Stimulated activated CD4-positive, alpha-beta T cell treated with anti-CD3 and anti-CD28 coated beads, Interleukin-15, amount 100 ng/mL, for 48 hours (primary cell): Measurements from ENCODE around the gene HORMAD2.

ENCODE experiments used
- DNase-seq, 2 donors: peaks; one replicate each; pipeline ENCODE4 v3.0.0-alpha.2; 2020; ENCODE audit warnings: low read depth in 2 of 2

Gene HORMAD2

DNA sequence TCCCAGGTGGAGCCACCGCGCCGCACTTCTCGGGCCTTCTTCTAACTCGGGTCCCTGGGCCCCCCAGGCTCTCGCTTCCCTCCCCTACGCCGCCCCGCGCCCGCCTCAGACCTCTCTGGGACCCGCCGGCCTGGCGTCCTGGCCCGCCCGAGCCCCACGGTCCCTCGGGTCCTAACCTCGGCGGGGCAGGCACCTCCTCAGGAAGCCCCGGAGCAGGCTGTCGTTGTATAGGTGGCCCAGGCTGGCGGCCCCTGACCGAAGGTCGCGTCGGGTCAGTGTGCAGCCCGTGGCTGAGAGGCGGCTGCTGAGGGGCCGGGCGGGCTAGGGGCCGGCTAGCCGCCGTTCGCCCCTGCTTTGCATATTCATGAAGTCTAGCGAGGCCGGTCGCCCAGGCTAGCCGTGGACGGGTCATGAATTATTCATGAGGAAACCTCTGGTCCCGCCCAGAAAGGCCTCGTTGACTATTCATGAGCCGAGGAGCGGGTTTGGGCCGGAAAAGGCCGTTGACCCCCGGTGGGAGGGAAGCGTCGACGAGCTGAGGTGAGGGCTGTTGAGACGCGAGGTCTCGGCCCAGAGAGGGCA lies at the start of gene HORMAD2:
Gene HORMAD2, plus strand, starts transcription at position 513 of the 582 bp plus-strand sequence. CDS start 13,489 bp downstream, outside the sequence.
- DNase-seq, result no peak

- no peak for DNase-seq
These were observed 48.9 kb upstream of the HORMAD2 start for GRCh38 chr22:30031328-30031727.

- DNase-seq, result no peak
These were observed 48.4 kb upstream of the HORMAD2 start for GRCh38 chr22:30031764-30032455.

GRCh38 chr22:30033137-30033536 lies 47.1 kb upstream of the HORMAD2 start:
- DNase-seq, result no peak

DNA sequence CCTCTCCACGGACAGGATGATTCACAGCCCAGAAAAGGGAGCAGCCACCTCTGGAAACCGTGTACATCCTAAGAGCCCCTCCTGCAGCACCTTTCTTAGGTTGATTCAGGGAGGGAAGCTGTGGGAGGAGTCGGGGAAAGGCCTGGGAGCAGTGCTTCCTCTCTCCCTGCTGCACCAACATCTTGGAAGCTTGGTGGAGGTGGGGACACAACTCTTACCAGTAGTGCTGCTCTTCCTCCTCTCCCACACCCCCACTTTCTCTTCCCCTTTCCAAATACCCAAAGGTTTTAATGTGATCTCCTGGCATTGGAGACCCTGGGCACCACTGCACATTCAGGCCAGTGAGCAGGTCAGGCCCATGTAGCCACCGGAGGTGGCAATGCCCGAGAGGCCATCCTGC lies 46.4 kb upstream of the HORMAD2 start:
- DNase-seq, result no peak

- no peak for DNase-seq
These were observed 43.6 kb upstream of the HORMAD2 start for GRCh38 chr22:30036656-30037055.

DNA sequence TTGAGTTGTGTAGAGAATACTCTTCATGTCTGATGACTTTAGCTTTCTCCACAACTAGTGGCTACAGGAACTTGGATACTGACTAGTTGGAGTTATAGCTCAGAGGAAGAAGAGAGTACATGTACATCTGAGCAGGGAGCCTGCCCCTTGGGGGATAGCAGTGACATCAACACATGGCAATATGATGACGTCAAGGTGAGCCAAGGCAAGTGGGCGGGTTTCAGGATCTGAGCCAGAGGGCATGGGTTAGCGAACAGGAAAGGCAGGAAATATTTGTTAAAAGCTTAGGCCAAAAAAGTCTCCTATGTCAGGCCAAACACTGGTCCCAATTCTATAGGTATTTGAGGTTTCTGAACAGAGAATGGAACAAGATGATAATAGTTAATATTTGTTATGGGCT lies 42.0 kb upstream of the HORMAD2 start:
- DNase-seq, result no peak

GRCh38 chr22:30040499-30041260 lies 39.6 kb upstream of the HORMAD2 start:
- no peak for DNase-seq

DNA sequence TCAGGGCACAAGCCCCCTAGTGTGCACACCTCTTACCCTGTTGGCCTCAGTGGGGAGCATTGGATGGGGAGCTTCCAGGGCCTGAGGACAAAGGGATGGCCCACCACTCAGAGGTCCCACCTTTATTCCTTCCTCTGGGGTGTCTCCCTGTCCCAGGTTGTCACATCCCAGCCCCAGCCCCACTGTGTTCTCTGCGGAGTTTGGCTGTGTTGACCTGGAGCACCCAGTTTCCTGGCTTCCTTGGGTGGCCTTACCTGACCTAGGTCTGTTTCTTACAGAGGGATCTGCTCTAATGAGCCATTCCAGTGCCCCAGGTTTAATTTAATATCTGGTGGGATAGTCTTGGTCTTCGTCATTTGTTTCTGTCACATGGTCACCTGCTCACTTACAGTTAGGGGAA lies 38.8 kb upstream of the HORMAD2 start:
- DNase-seq, result no peak

- DNase-seq, result no peak
These were observed 38.4 kb upstream of the HORMAD2 start for GRCh38 chr22:30041881-30042280.

GRCh38 chr22:30043161-30043560 lies 37.1 kb upstream of the HORMAD2 start:
- no peak for DNase-seq

GRCh38 chr22:30044369-30044768 lies 35.9 kb upstream of the HORMAD2 start:
- no peak for DNase-seq

DNA sequence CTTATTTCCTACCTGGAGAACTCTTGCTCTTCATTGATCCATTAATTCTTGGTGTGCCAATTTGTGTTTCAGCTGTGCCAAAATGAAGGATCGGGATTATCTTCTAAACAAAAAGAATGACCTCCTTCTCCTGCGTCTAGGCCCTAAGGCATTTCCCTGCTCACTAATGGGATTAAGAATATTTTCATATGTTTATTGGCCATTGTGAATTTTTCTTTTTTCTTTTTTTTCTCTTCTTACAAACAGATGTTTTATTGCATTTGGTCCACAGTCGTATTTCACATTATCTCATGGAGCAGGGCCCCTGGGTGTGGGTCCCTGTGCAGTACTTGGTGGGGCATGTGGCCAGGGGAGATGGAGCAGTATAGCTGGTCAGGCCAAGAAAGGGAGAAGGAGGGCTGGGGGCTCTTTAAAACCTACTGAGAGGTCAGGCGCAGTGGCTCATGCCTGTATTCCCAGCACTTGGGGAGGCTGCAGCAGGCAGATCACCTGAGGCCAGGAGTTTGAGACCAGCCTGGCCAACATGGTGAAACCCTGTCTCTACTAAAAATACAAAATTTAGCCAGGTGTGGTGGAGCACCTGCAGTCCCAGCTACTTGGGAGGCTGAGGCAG lies 35.3 kb upstream of the HORMAD2 start:
- no peak for DNase-seq

GRCh38 chr22:30045494-30045887 lies 34.8 kb upstream of the HORMAD2 start:
- no peak for DNase-seq

- no peak for DNase-seq
These were observed 34.2 kb upstream of the HORMAD2 start for GRCh38 chr22:30045901-30046715.

- no peak for DNase-seq
These were observed 33.4 kb upstream of the HORMAD2 start for GRCh38 chr22:30046716-30047363.

DNA sequence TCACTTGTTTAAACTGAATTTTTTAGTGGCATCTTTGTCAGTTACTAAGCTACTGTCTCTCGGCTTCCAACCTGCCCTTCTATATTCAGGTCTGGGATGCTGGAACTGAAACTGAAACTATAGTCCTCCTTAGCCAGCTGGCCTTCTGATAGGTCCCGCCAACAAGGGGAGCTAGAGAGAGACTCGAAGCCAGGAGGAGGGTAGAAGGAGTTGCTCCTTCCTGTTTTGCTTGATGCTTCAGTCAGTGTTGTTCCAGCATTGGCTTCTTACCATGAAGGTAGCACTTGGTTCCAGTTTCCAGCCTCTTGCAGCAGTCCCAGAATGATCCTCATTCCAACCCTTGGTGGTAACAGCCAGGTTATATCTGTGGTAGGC lies 32.9 kb upstream of the HORMAD2 start:
- DNase-seq, result no peak

GRCh38 chr22:30048681-30049080 lies 31.6 kb upstream of the HORMAD2 start:
- no peak for DNase-seq

DNA sequence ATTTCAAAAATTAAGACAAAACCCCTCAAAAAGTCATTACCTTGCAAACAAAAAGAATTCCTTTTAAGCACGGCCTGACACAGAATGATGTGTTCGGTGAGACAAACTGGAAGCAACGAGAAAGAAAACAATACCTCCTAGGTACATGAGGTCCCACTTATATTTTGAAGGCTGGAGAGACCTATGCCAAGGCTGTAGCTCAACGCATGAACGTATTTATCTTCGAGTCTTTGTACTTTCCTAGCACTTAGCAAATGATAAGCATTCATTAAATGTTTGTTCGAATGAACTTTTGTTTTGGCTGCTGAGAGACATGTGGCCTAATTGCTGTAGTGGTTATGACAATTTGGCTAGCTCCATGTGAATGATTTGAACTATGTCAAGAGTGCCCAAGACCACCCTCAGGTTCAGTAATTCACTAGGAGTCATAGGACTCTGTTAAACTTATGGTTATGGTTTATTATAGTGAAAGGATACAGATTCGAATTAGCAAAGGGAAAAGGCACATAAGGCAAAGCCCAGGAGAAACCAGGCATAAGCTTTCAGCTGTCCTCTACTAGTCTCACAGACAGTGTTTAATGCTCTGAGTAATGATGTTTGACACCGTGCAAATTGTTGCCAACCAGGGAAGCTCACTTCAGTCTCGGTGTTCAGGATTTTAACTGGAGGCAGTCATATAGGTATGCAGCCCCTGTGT lies 26.0 kb upstream of the HORMAD2 start:
- no peak for DNase-seq

DNA sequence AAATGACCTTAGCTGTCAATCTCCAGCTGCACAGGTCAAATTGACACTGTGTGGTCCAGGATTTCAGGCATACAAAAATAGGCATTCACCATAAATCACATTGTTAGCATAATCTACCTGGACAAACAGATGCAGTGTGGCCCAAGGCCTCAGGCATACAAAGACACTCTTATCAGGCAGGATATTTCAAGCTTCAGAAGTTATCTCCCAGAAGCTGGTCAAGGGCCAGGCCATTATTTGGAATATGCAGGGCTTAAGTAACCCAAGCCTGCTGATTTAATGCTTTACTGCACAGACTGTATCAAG lies 25.5 kb upstream of the HORMAD2 start:
- DNase-seq, result no peak

- DNase-seq, result no peak
These were observed 24.2 kb upstream of the HORMAD2 start for GRCh38 chr22:30056015-30056414.
